ENCODE data around the gene MRM2.

GRCh38 chr7:2275101-2275500 lies 33.1 kb upstream of the MRM2 start:
- TF ChIP-seq CTCF (IDR thresholded peaks at IDR 0.05) (no peak), POLR2A (IDR thresholded peaks at IDR 0.05) (no peak), EP300 (IDR thresholded peaks at IDR 0.05) (no peak)

Data from tibial nerve (tissue), 4 donors.